ENCODE measurements around the gene IL31RA.

DNA sequence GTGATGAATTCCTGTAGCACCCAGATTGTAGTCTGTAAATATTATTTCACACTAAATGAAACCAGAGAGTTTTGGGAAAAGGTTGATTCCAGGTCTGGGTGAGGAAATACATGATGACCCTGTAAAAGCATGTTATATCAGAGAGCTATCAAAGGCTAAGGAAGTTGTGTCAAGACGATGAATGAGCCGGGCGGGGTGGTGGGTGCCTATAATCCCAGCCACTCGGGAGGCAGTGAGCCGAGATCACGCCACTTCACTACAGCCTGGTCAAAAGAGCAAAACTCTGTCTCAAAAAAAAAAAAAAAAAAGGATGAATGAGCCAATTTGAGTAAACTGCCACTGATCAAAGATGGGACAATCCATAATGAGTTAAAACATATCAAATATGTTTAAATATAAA, 114.4 kb downstream of the IL31RA start:
- TF ChIP-seq POLR2A (IDR thresholded peaks at IDR 0.05) (no peak), CTCF (IDR thresholded peaks at IDR 0.05) (no peak)

All from uterus (tissue), 2 donors.